K562 (cell line): ENCODE measurements around the gene PARK7. TPM values are rescaled to one million over a fixed set of nuclear protein-coding genes. Genes with fewer than 3 reads are reported as not detected.

Experiments used
- ATAC-seq: fragments of 200-7000 bp; cut with Tn5 transposase; 3 replicates; pipeline ENCODE4 v1.9.1; 2020; ENCODE audit warnings: moderate library complexity
- BruUV-seq: library from RNA; stranded (reverse); fragments of 400-500 nt; replicated peaks from 2 replicates; lab custom pipeline; 2021; lab: Mats Ljungman, UMichigan
- CTCF ChIA-PET: fragments of 300-600 bp; formaldehyde crosslinking; extraction: SDS; loops from one replicate; lab custom pipeline; 2021; ENCODE audit warnings: low intra/inter-chr PET ratio; lab: Yijun Ruan, JAX
- POLR2A ChIA-PET: fragments of 300-600, 350-650 bp; sonication (Branson Sonifier 250); formaldehyde crosslinking; extraction: SDS; loops from one replicate; lab custom pipeline; 2021; ENCODE audit warnings: antibody characterized with exemption, inconsistent platforms; lab: Yijun Ruan, JAX
- DNase-seq, 4 experiments: peaks; one replicate each; pipeline versions ENCODE4 v3.0.0 to v3.0.0-alpha.2; 2011 to 2018; ENCODE audit warnings: low spot score in 3 of 4, mixed read lengths in 3 of 4; ENCODE audit errors: extremely low read depth in 1 of 4
- FAIRE-seq: peaks from 2 replicates; lab custom pipeline; 2011; peaks lifted over from hg19 to GRCh38; lab: Jason Lieb, UNC
- H2AFZ ChIP-seq: 2 replicates; pipeline ENCODE4 v1.6.0; 2011; ENCODE audit warnings: low read depth, low read length, control low read depth, inconsistent platforms
- H3K27ac ChIP-seq: fragments of 200-600 bp; 3 replicates; pipeline ENCODE4 v1.8.0; 2011; ENCODE audit warnings: low read depth, mild to moderate bottlenecking, control low read depth, inconsistent platforms, low read length, moderate library complexity, mixed read lengths; ENCODE audit errors: extremely low read depth
- H3K27me3 ChIP-seq, 2 experiments: fragments of 300-600 bp in 1 of 2; 2 replicates in 1 of 2; 3 replicates in 1 of 2; pipeline versions ENCODE4 v1.6.0 to v1.8.0; 2011; ENCODE audit warnings: inconsistent platforms in 2 of 2, low read length in 2 of 2, mild to moderate bottlenecking in 1 of 2, mixed read lengths in 1 of 2, moderate library complexity in 1 of 2; ENCODE audit not compliant: control insufficient read depth in 2 of 2, insufficient read depth in 2 of 2
- H3K36me3 ChIP-seq: fragments of 300-600 bp; 3 replicates; pipeline ENCODE4 v1.8.0; 2011; ENCODE audit warnings: mild to moderate bottlenecking, low read length, inconsistent platforms; ENCODE audit not compliant: control insufficient read depth, insufficient read depth
- H3K4me1 ChIP-seq, 2 experiments: fragments of 200-600 bp in 1 of 2; replicated peaks in 1 of 2; 2 replicates in 1 of 2; 3 replicates in 1 of 2; pipeline versions ENCODE4 v1.5.1 to v1.8.0; 2011; ENCODE audit warnings: inconsistent platforms in 2 of 2, low read length in 2 of 2, mild to moderate bottlenecking in 1 of 2, mixed read lengths in 1 of 2, moderate library complexity in 1 of 2; ENCODE audit not compliant: control insufficient read depth in 2 of 2, insufficient read depth in 2 of 2
- H3K4me2 ChIP-seq: 2 replicates; pipeline ENCODE4 v1.6.1; 2011; ENCODE audit warnings: low read length, control low read depth, inconsistent platforms, mixed read lengths; ENCODE audit not compliant: insufficient read depth
- H3K4me3 ChIP-seq: fragments of 200-600 bp; sonication (generic), shearing (Covaris generic); 2 replicates; pipeline ENCODE4 v1.5.1; 2016; ENCODE audit warnings: control low read depth, inconsistent platforms
- H3K79me2 ChIP-seq: fragments of 200-600 bp; 3 replicates; pipeline ENCODE4 v1.8.0; 2011; ENCODE audit warnings: low read length, inconsistent platforms; ENCODE audit not compliant: control insufficient read depth, insufficient read depth
- H3K9ac ChIP-seq, 2 experiments: 2 replicates each; pipeline versions ENCODE4 v1.6.0 to v1.6.1; 2011; ENCODE audit warnings: low read depth in 2 of 2, low read length in 2 of 2, control low read depth in 1 of 2, inconsistent platforms in 1 of 2, mild to moderate bottlenecking in 1 of 2, mixed read lengths in 1 of 2; ENCODE audit not compliant: insufficient read depth in 1 of 2
- H3K9me1 ChIP-seq: one replicate; pipeline ENCODE4 v1.6.0; 2011; ENCODE audit warnings: inconsistent platforms, mild to moderate bottlenecking, low read length, moderate library complexity; ENCODE audit not compliant: control insufficient read depth, insufficient read depth
- H3K9me3 ChIP-seq: replicated peaks from 2 replicates; pipeline ENCODE4 v1.5.1; 2011; ENCODE audit warnings: low read depth, low read length, inconsistent platforms; ENCODE audit not compliant: control insufficient read depth, insufficient read depth
- H4K20me1 ChIP-seq: replicated peaks from 2 replicates; pipeline ENCODE4 v1.6.1; 2011; ENCODE audit warnings: low read length, inconsistent platforms, mixed read lengths; ENCODE audit not compliant: control insufficient read depth, insufficient read depth
- EP400 ChIP-seq: fragments of 450-650 bp; IDR thresholded peaks from 2 replicates; pipeline ENCODE4 v1.6.1; 2017; ENCODE audit warnings: antibody characterized with exemption, mild to moderate bottlenecking, moderate library complexity
- GTF2E2 ChIP-seq: fragments of 200-800 bp; sonication (Bioruptor generic); IDR thresholded peaks from 2 replicates; pipeline ENCODE4 v1.6.1; 2016; ENCODE audit warnings: missing genetic modification characterization, missing compliant biosample characterization
- NR2C2 ChIP-seq, 2 experiments: fragments of 200-800 bp in 1 of 2; sonication (Bioruptor generic) in 1 of 2; sonication (generic) in 1 of 2; formaldehyde crosslinking in 1 of 2; IDR thresholded peaks; 2 replicates each; pipeline versions ENCODE4 v1.6.1 to v1.8.0; 2016 to 2022; ENCODE audit warnings: mild to moderate bottlenecking in 1 of 2, missing compliant biosample characterization in 1 of 2, missing genetic modification characterization in 1 of 2, missing genetic modification reagents in 1 of 2
- STAG1 ChIP-seq: sonication (generic); formaldehyde crosslinking; IDR thresholded peaks from 2 replicates; pipeline ENCODE4 v1.5.0; 2020; ENCODE audit warnings: missing genetic modification reagents, borderline replicate concordance
- ZNF436 ChIP-seq: fragments of 250-450, 450-650 bp; sonication (Bioruptor Pico); formaldehyde crosslinking; IDR thresholded peaks from 2 replicates; pipeline ENCODE4 v1.7.0; 2020; ENCODE audit warnings: mild to moderate bottlenecking
- in situ Hi-C: fragments of 300-500 bp; cut with MboI; formaldehyde crosslinking; loops from 4 replicates; pipeline ENCODE4 v1.15.0; 2018; ENCODE audit warnings: inconsistent platforms, mixed read lengths
- intact Hi-C: fragments of 100-400 bp; cut with micrococcal nuclease; formaldehyde crosslinking; loops from 2 replicates; pipeline ENCODE4 v1.14.2; 2022
- polyA plus RNA-seq, 8 experiments: library from polyadenylated mRNA; depleted of rRNA in 4 of 8; stranded (reverse) in 5 of 8; unstranded in 3 of 8; fragments of >200 nt; fragmentation: Nextera tagmentation in 2 of 8; fragmentation: Illumina TruSeq in 1 of 8; extraction: Ambion mirVana in 2 of 8; extraction: Trizol in 1 of 8; gene quantifications; 2 replicates each; pipeline versions ENCODE4 v1.2.1 to v1.2.3, GENCODE V29; 2011 to 2014; ENCODE audit warnings: inconsistent platforms in 1 of 8, missing spikeins in 1 of 8
- total RNA-seq, 7 experiments: library from RNA; depleted of rRNA in 6 of 7; stranded (reverse); fragments of >200 nt in 6 of 7; fragmentation: Illumina TruSeq in 2 of 7; extraction: Trizol in 2 of 7; gene quantifications; 2 replicates each; pipeline versions ENCODE4 v1.2.1 to v1.2.3, GENCODE V29; 2011 to 2021; ENCODE audit warnings: low replicate concordance in 1 of 7

The PARK7 gene
- total and polyA plus RNA-seq, 9 of the 15 experiments (the other 6 are each of a cell fraction or from before 2014, with no cell fraction given) = 374 to 1,298 (median 484) TPM

DNA sequence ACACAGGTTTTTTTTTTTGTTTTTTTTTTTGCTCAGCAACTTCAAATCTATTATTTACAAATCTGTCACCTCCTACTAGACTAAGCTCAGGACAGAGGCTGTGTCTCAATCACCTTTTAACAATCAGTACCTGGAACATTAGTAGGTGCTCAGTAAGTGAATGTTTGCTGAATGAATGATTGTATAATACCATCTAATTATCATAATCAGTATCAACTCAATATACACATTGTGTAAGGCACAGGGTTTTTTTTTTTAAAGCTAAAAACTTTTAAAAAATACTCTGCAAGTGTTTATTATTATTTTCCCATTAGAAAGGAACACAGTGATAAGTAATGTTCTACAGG is 55.4 kb downstream of the PARK7 start:
- in situ Hi-C loops = loop anchor here (5.0 to 10.0 kb wide), 2 partner anchors 295 to 352 kb away; no protein-coding TSS in a partner anchor
- Histone ChIP-seq H3K79me2 (no peaks in the 10 kb centered on the region), H4K20me1 (no peaks in the 10 kb centered on the region; the same call in 1 of the 2 replicates), H3K27ac (no peak overlapping the region), H3K9me3 (no peaks in the 10 kb centered on the region), H3K4me3 (no peak overlapping the region), H3K4me1 (peaks cover 0 to 7% of the 10 kb centered on the region in 2 experiments; a peak in 1 of 5 replicates), H2AFZ (no peak overlapping the region), H3K27me3 (peaks cover 4 to 6% of the 10 kb centered on the region in 2 experiments), H3K36me3 (no peaks in the 10 kb centered on the region), H3K9me1 (no peaks in the 10 kb centered on the region), H3K9ac (no peak overlapping the region), H3K4me2 (no peak overlapping the region)
- DNase-seq (no peak), FAIRE-seq (no peak), ATAC-seq (no peak)
- ChIA-PET CTCF (interaction anchor here (0.5 to 3.5 kb wide), 11 partner anchors 22 to 763 kb away, joined by 3 to 37 read pairs (median 4); no protein-coding TSS in a partner anchor), POLR2A (interaction anchor here (0.6 to 1.1 kb wide), 3 partner anchors 33 to 297 kb away, joined by 3 to 4 read pairs (median 3); no protein-coding TSS in a partner anchor)
- no peak for TF ChIP-seq STAG1 (CRISPR knock-in tag)
- no peak for TF ChIP-seq EP400
- no peak for TF ChIP-seq NR2C2 (CRISPR knock-in tag; IDR thresholded peaks at IDR 0.05)
- TF ChIP-seq NR2C2 (tag; IDR thresholded peaks at IDR 0.05) = no peak
- no peak for TF ChIP-seq ZNF436 (CRISPR knock-in tag)
- no peak for TF ChIP-seq GTF2E2
- no TSS peak for BruUV-seq
- intact Hi-C loops = loop anchor here (5.0 kb wide), 1 partner anchor 350 kb away; no protein-coding TSS in a partner anchor
